Sciatic nerve (tissue), 2 donors: Measurements from ENCODE around the gene PLOD3. TPM values are rescaled to one million over a fixed set of nuclear protein-coding genes. Genes with fewer than 3 reads are reported as not detected.
A peak's percentile ranks its signal among the peaks of the same experiment; 100 is the strongest.

Experiments used
- ATAC-seq: fragments of 200-7000 bp; cut with Tn5 transposase; one replicate; pipeline ENCODE4 v1.9.1; 2020; ENCODE audit warnings: mild to moderate bottlenecking, moderate library complexity
- DNase-seq: peaks from one replicate; pipeline ENCODE4 v3.0.0-alpha.2; 2020; ENCODE audit warnings: low spot score
- intact Hi-C: fragments of 100-400 bp; cut with DNase I; formaldehyde crosslinking; loops from one replicate; pipeline ENCODE4 v1.14.2; 2022
- total RNA-seq: library from RNA; stranded (reverse); fragmentation: NEBNext Ultra II Directional; extraction: Animal tissue kit (Norgen Biotek cat#: 25700); gene quantifications from one replicate; pipeline ENCODE4 v1.2.1, GENCODE V29; 2021
- donor health status: DM: no; HTN: no; CAD: no.
- donor health status: DM: no; HTN: no; CAD: no.

Gene PLOD3
- total RNA-seq, 1 donor from 2014 or later = 89.7 TPM

DNA sequence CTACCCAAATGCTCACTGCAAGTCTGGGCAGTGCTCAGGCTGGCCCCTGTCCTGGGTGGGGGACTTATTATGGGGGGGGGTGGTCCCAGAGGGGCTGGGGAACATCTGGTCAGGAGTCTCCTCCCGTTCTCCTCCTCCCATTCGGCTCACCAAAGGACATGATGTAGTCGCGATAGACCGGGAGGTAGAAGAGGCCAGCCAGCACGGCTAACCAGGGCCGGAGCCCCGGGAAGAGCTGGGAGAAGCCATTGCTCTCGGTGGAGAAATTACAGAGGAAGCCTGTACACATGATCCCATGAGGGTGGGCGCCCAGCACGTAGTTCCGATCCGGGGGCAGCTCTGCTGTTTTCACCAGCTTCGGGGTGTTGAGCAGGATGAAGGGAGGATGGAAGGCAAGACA, 18.9 kb downstream of the PLOD3 start:
- ATAC-seq (no peak), DNase-seq (no peak)
- intact Hi-C loops = no loop called here

DNA sequence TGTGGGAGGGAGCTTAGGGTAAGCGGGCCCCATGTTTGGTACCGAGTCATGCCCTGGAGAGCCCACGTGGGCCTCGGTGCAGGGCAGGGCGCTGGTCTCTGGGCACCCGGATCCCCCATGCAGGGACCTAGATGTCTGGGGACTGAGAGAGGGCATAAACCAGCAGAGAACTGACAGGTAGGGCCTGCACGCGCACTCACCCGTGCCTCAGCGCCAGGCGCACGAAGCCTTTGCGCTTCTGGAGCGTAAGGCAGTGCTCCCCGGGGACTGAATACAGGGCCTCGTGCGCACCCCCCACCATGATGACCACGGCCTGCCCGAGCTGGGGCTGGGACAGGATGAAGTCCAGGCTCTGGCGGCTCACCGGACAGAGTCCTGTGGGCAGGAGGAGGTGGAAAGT, 19.4 kb downstream of the PLOD3 start:
- DNase-seq = no peak
- no peak for ATAC-seq
- intact Hi-C loops = no loop called here

DNA sequence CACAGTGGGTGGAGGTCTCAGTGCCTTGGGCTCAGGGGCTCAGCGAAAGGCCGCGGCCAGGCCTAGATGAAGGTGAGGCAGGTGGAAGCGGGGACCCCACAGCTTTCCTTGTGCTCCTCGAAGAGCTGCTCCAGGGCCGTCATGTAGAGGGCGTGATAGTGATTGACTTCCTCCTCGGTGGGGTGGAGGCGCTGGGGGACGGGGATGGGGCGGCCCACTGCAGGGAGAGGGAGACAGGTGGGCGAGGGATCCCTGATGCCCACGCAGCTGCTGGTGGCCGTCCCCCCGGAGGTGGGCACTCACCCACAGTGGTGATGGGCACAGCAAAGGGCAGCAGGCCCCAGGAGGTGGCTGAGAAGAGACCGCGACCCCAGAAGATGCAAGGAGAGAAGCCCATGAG, 21.5 kb downstream of the PLOD3 start:
- ATAC-seq (no peak), DNase-seq (no peak)
- intact Hi-C loops = no loop called here

DNA sequence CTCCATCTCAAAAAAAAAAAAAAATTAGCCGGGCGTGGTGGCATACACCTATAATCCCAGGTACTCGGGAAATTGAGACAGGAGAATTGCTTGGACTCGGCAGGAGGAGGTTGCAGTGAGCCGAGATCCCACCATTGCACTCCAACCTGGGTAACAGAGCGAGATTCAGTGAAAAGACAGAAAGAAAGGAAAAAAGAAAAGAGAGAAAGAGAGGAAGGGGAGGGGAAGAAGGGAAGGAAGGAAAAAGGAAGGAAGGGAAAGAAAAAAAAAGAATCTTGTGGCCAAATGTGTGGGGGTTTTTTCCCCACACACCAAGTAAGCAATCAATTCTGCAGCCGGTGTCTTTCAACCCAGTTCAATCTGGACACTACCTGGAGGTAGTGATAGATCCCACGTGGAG, 28.3 kb downstream of the PLOD3 start:
- DNase-seq (no peak), ATAC-seq (no peak)
- intact Hi-C loops = no loop called here

DNA sequence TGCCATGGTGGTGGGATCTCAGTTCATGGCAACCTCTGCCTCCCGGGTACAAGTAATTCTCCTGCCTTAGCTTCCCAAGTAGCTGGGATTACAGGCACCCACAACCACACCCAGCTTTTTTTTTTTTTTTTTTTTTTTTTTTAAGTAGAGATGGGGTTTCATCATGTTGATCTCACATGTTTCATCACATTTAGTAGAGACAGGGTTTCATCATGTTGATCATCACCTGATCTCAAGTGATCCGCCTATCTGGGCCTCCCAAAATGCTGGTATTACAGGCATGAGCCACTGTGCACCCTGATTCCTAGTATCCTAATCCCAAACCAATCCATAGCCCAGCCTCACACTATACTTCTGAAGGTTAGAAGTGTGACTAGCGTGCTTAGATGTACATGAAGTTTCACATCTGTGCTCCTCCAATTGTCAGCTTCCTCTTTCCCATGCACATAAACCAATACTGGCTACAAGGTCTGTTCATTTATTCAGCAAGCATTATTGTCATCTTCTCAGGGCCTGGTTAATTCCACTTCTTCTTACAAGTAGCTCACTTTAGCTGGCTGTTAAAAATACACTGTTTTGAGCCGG, 30.4 kb downstream of the PLOD3 start:
- intact Hi-C loops = no loop called here
- no peak for ATAC-seq
- DNase-seq = no peak

DNA sequence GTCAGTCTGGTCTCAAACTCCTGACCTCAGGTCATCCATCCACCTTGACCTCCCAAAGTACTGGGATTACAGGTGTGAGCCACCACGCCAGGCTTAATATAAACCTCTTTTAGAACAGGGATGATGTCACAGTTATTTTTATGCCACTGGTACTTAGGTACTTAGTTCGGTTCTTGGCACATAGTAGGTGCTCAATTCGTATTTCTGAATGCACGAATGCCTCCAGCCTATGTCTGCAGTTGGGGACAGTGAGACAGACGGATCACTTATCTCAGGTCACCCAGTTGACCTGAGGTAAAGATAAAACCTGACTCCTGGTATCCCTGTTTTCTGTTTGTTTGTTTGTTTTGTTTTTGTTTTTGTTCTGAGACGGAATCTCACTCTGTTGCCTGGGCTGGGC, 31.2 kb downstream of the PLOD3 start:
- DNase-seq (no peak), ATAC-seq (no peak)
- intact Hi-C loops = no loop called here

DNA sequence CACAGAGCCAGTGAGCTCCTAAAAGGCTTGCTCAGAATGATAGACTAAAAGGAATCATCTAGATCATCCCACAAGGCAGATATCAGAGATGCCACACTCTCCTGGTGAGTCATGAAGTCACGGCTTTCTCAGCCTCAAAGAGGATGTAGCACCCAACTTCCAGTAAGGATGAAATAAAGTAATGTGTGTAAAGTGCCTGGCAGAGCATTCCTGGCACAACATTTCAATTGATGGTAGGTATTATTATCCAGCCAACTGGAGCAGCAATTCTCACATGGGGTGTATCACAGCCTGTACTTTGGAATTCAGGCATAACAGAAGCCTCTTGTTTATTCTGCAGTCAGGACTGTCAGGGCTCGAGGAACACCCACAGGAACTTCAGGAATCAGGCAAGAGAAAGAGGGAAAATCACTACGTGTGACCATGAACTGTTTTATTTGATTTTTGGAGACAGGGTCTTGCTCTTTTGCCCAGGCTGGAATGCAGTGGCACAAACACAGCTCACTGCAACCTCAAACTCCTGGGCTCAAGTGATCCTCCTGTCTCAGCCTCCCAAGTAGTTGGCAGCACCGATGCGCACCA, 32.0 kb downstream of the PLOD3 start:
- DNase-seq (no peak), ATAC-seq (no peak)
- intact Hi-C loops = no loop called here

DNA sequence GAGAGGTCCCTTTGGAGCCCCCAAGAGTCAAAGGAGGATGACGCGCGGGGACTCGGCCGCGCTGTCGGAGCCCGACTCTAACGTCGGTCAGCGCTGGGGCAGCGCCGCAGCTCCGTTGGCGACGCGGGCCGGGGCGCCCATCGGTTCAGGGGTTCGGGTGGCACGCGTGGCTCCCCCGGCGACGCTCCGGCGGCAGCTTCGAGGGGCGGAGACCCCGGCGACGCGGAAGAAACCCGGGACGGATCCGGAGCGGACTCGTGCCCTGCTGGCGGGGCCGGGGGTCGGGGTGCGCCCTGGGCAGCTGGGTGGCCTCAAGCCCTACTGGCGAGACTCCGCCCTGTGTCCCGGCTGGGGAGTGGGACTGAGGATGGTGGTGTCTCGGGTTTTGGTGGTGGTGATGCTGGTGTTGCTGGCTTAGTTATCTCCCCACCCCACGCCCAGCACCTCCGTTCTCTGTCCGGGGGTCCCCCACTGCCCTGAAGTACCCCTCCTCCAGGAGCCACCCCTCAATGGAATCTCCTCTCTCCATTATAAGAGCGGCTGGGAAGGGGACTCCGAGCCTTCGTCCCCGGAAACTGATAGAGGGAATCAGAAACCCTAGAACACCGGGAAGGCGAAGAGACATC, 37.1 kb downstream of the PLOD3 start, which contains the start of gene NAT16:
NAT16 (minus strand) TSS at position 164 of the 626 bp plus-strand sequence. CDS start 5,486 bp downstream, outside the sequence.
- no peak for DNase-seq
- no peak for ATAC-seq
- intact Hi-C loops = no loop called here

DNA sequence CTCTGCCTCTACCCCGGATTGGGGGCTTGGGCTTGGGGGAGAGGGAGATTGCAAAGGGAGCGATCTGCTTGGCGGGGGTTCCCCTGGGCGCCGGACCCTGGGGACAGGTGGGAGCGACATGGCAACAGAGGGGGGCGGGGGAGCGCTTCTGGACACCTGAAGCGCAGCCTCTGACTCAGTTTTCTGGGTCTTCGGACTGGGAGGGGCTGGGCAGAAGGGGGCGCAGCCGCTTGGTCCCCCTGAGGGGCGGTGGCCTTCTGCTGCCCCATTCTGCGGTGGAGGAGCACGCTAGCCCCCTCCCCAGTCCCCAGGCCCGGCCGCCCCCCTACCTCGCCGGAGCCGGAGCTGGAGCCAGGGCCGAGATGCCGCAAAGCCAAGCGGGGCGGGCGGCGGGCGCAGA, 37.7 kb downstream of the PLOD3 start:
- intact Hi-C loops = no loop called here
- no peak for DNase-seq
- no peak for ATAC-seq

DNA sequence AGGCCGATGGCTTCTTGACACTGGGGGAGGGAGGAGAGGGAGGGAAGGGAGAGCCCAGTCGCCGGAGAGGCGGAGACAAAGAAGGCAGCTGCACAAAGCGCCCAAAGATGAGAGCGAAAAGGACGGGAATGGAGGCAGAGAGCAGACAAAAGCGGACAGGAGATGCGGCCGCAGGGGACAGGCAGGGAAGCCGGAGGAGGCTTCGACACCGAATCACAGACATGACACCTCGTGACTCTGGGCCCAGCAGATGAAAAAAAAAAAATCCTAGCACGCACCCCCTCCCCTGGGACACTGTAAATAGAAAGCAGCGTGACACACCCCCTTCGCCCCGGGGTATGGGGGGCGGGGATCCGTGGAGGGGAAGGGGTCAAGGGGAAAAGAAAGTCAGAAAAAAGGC, 38.3 kb downstream of the PLOD3 start:
- intact Hi-C loops = no loop called here
- DNase-seq = no peak
- ATAC-seq = no peak

DNA sequence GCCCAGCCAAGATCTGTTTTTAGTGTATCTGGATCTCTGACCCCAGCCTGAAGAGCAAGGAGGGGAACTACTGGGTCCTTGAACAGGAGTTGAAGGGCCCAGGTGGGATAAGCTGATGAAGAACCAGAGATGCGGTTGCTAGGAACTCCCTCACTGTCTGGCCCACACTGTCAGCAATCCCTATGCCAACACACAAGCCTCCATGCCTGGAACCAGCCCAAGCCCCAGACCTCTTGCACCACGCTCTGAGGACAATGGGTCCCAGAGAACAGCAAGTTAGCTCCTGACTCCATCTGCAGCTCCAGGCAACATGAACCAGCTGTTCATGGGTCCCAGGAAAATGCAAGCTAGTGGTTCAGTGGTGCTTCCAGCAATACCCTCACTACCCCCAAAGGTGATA, 39.7 kb downstream of the PLOD3 start:
- intact Hi-C loops = no loop called here
- ATAC-seq (no peak), DNase-seq (no peak)

DNA sequence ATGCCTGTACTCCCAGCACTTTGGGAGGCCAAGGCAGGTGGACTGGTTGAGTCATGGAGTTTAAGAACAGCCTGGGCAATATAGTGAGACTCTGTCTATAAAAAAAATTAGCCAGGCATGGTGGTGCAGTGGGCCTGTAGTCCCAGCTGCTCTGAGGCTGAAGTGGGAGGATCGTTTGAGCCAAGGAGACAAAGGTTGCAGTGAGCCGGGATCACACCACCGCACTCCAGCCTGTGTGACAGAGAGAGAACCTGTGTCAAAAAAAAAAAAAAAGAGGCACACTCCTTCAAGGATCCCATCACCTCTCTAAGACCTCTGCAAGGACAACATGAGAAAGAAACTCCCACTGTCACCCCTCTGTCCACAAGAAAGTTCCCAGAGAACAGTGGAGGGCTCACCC, 41.7 kb downstream of the PLOD3 start:
- intact Hi-C loops = no loop called here
- ATAC-seq = no peak

DNA sequence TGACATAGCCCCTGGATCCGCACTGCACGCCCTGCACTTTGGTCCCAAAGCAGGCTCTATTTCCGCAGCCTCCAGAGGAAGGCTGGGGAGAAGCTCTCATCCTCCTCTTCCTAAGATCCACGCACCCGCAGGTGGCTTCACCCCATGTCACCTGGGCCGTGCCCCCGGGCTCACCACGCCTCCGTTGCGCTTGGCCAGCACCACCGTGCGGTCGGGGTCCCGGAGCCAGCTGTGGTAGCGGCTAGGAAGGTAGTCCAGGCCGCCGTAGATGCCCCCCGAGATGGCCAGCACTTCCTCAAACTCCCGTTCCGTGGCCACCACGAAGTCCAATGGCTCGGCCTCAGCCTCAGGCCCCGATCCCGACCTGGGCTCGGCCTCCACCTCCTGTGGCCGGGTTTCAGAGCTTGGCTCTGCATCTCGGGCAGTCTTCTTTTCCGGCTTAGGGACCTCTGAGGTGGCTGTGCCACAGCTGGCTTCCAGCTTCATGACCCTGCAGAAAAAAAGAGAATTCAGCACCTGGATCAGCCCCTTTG, 43.0 kb downstream of the PLOD3 start:
- intact Hi-C loops = no loop called here
- DNase-seq (no peak), ATAC-seq (no peak)

More for the DNA sequence above, 41.7 kb downstream of the PLOD3 start:
- DNase-seq = no peak

DNA sequence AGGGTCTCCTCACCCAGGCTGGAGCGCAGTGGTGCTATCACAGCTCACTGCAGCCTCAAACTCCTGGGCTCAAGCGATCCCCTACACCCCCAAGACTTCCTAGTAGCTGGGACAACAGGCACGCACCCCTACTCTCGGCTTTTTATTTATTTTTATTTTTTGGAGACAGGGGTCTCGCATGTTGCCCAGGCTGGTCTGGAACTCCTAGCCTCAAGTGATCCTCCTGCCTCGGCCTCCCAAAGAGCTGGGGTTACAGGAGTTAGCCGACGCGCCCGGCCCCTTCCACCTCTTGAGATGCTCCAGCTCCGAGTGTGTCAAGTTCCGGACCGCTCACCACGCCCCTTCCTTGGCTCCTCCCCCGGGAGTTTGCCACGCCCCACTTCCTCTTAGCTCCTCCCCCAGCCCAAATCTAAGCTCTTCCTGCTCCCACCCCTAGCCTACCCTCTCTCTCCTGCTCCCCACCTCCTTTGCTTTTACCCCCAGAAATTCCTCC, 43.6 kb downstream of the PLOD3 start:
- intact Hi-C loops = no loop called here
- no peak for ATAC-seq
- DNase-seq = no peak

DNA sequence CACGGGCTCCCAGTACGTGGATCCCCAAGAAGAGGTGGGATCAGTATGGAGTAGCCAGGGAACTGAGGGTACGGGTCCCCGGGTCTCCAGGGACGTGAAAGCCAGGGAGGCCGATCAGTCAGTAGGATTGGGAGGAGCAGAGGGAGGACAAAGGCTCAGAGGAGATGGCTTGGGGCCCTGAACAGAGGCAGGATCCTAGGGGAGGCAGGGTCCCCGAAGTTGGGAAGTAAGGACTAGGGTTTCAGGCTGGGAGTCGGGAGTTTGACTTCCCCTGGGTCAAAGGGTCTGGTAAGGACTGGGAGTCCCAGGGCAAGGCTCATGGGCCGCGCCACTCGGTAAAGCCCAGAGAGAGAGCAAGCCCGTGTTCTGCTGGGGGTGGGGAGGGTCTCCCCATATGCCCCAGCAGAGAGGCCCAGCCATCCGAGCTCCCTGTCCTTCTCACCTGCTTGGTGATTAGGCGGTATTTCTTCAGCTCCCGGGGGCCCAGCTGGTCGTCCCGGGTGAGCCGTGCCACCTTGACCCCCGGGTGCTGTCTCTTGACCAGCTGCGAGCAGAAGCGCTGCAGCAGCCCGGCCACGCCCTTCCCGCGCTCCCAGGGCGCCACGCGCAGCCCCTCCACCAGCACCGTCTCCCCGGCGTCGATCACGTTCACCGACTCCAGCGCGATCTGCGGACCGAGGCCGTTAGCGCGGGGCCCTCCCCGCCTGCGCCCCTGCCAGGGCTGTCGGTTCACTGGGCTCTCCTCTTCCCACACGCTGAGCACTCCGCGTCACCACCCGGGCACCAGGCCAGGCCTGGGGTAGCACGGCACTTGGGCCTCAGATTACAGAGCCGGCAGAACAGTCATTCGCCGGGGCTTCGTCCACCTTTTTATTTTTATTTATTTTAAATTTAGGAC, 44.3 kb downstream of the PLOD3 start:
- intact Hi-C loops = no loop called here
- ATAC-seq = peak; percentile 40

DNA sequence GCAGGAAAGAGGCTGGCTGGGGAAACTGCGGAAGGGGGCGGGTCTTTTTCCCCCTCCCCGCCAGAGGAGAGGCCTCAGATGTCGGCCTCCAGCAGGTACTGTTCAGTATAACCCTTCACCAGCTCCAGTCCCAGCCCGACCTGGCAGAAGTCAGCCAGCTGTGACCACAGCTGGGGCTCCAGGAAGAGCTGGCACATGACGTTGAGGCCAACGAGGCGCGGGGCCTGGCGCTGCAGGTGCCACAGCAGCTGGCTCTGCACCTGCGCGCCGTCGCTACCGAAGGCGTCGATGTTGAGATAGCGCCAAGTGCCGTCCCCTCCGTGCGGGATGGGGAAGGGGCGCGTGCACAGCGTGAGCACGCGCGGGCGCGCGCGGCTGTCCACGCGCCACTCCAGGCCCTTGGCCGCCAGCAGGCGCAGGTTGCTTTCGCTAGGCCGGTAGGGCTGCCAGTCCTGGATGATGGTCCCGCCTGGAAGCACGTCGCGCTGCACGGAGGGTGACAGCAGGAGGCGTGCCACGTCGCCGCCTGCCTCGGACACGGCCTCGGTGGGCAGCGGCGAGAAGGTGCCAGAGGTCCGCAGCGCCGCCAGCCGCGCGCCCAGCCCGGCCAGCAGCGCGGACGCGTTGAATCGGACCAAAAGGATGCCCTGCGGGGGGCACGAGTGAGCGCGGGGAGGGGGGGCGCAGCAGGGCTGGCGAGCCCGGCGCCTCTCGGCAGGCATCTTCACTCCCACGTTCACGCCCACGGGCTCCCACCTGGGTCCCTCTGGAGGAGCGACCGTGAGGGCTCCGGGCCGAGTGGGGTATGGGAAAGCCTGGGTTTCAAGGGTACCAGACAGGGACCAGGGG, 45.2 kb downstream of the PLOD3 start:
- intact Hi-C loops = no loop called here
- no peak for DNase-seq
- no peak for ATAC-seq

More for the DNA sequence above, 44.3 kb downstream of the PLOD3 start:
- no peak for DNase-seq

DNA sequence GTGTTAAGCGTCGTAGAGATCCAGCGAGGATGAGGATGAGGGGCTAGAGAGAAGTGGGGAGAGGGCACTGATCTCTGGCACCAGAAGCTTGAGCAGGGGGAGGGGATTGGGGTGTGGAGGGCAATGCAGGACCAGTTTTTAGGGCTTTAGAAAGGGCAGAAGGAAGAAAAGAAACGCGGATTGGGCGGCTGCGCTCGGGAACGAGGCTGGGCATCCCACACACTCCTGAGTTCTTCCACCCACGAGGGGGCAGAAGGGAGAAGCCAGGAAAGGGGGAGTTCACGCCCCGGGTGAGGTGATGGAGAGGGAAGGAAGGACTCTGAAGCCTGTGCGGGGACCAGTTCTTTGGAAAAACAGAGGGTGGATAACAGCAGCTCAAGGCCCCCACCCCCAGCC, 45.9 kb downstream of the PLOD3 start:
- ATAC-seq (no peak), DNase-seq (no peak)
- intact Hi-C loops = no loop called here

DNA sequence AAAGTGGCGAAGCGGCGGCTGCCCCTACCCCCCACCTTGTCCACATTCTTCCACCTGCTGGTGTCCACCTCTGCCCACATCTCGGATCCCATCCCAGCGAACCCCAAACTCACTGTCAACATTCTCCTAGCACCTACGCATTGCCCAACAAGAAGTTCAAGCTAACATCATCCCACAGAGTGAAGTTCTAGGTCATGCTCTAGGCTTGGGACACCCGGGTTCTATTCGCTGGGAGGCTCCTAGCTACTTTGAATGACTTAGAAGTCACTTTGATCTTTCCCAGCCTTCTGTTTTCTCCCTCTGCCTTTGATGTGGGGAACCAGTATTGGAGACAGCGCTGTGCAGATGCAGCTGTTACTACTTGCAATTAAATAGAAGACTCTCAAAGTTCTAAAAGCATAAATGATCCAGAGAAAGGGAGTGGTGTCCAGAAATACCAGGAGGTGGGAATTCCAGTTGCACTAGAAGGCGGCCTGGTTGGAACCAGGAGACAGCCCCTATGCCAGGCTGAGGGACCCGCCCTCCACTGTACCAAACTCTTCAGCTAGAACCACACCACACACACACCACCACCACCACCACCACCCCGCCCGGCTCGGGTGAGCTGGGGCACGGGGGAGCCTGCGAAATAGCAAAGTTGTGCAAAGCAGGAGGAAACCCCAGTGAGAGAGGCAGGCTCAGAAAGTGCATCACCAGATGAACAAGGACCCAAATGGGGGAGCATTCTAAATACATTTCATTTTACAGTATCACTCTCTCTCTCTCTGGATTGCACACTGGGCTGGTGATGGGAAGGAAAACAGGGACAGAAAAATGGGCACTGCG, 46.6 kb downstream of the PLOD3 start:
- intact Hi-C loops = no loop called here
- ATAC-seq (no peak), DNase-seq (no peak)
